Measurements from ENCODE around the gene NUMA1.

Gene NUMA1

DNA sequence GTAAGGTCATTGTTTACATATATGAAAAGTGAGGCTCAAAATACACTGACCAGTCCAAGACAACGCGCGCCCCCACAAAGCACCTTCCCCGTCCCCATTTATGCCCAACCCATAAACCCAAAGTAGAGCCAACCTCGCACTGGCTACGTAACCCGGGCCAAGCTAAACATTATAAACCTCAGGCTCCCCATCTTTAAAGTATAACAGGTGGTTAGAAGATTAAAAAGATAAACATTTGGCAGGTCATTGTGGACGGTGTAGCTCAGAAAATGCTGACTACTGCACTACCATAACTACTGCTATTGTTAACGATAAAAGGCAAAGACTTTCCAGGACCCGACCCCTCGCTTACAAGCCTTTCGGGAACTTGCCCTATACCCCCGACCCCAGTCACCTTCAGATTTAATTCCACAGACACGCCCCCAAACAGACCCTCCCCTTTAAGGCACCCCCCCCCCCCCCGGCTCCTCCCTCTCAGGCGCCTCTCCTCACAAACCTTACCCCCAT, 470 bp downstream of the NUMA1 start:
- Histone ChIP-seq H3K27me3 (ENCODE audit: insufficient read depth, low read length, poor library complexity, severe bottlenecking) (no peaks in the 10 kb centered on the region), H3K79me2 (ENCODE audit: insufficient read depth, low read length) (peaks cover 54% of the 10 kb centered on the region), H3K4me2 (ENCODE audit: low read depth, low read length, poor library complexity, severe bottlenecking) (peak overlapping the region; percentile 94), H3K36me3 (ENCODE audit: insufficient read depth, low read length) (no peaks in the 10 kb centered on the region), H3K9ac (ENCODE audit: low read depth, low read length, poor library complexity, severe bottlenecking) (peak overlapping the region; percentile 84), H3K9me2 (replicated peaks; ENCODE audit: low read depth, low read length) (no peaks in the 10 kb centered on the region), H2AFZ (ENCODE audit: low read length) (peak overlapping the region; percentile 80), H3F3A (ENCODE audit: low read depth) (no peaks in the 10 kb centered on the region), H3K9me3 (ENCODE audit: insufficient read depth, low read depth, low read length) (no peaks in the 10 kb centered on the region), H4K20me1 (ENCODE audit: insufficient read depth, low read length, poor library complexity, severe bottlenecking) (peaks cover 35% of the 10 kb centered on the region), H3K4me1 (ENCODE audit: insufficient read depth, low read length, poor library complexity, severe bottlenecking) (peaks cover 44% of the 10 kb centered on the region), H3K4me3 (ENCODE audit: low read length, poor library complexity, severe bottlenecking) (peak overlapping the region; percentile 98)
- TF ChIP-seq, protein P1, sequence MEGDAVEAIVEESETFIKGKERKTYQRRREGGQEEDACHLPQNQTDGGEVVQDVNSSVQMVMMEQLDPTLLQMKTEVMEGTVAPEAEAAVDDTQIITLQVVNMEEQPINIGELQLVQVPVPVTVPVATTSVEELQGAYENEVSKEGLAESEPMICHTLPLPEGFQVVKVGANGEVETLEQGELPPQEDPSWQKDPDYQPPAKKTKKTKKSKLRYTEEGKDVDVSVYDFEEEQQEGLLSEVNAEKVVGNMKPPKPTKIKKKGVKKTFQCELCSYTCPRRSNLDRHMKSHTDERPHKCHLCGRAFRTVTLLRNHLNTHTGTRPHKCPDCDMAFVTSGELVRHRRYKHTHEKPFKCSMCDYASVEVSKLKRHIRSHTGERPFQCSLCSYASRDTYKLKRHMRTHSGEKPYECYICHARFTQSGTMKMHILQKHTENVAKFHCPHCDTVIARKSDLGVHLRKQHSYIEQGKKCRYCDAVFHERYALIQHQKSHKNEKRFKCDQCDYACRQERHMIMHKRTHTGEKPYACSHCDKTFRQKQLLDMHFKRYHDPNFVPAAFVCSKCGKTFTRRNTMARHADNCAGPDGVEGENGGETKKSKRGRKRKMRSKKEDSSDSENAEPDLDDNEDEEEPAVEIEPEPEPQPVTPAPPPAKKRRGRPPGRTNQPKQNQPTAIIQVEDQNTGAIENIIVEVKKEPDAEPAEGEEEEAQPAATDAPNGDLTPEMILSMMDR (conservative IDR thresholded peaks at IDR 0.05; ENCODE audit: low read length) = no peak
- TF ChIP-seq EZH2phosphoT487 (IDR thresholded peaks at IDR 0.05; ENCODE audit: borderline replicate concordance) = no peak

DNA sequence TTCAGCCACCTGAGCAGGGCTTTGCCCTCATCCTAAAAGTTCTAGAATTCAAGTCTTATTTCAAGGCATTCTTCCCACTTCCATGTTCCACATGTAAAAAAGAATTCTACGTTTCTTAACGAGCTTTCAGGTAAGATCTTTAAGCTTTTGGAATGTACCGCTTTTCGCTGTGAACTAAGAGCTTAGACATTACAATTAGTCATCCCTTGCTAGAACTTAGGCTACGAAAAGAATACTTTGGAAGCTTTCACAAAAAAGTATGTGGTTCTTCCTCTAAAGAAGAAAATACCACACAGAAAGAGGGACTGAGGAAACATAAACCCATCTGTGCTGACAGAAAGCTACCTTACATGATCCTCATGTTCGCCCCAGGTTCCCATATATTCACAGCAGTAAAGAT, 1.9 kb downstream of the NUMA1 start:
- Histone ChIP-seq H3K9ac (ENCODE audit: low read depth, low read length, poor library complexity, severe bottlenecking) (peak overlapping the region; percentile 84), H3K27me3 (ENCODE audit: insufficient read depth, low read length, poor library complexity, severe bottlenecking) (no peaks in the 10 kb centered on the region), H4K20me1 (ENCODE audit: insufficient read depth, low read length, poor library complexity, severe bottlenecking) (peaks cover 37% of the 10 kb centered on the region), H3K79me2 (ENCODE audit: insufficient read depth, low read length) (peaks cover 67% of the 10 kb centered on the region), H3K4me3 (ENCODE audit: low read length, poor library complexity, severe bottlenecking) (peak overlapping the region; percentile 98), H3K9me2 (replicated peaks; ENCODE audit: low read depth, low read length) (no peaks in the 10 kb centered on the region), H3K36me3 (ENCODE audit: insufficient read depth, low read length) (no peaks in the 10 kb centered on the region), H3K4me2 (ENCODE audit: low read depth, low read length, poor library complexity, severe bottlenecking) (peak overlapping the region; percentile 94), H2AFZ (ENCODE audit: low read length) (no peak overlapping the region), H3K4me1 (ENCODE audit: insufficient read depth, low read length, poor library complexity, severe bottlenecking) (peaks cover 47% of the 10 kb centered on the region), H3K9me3 (ENCODE audit: insufficient read depth, low read depth, low read length) (no peaks in the 10 kb centered on the region), H3F3A (ENCODE audit: low read depth) (no peaks in the 10 kb centered on the region)
- TF ChIP-seq, protein P1 (conservative IDR thresholded peaks at IDR 0.05; ENCODE audit: low read length) = no peak
- TF ChIP-seq EZH2phosphoT487 (IDR thresholded peaks at IDR 0.05; ENCODE audit: borderline replicate concordance) = no peak

DNA sequence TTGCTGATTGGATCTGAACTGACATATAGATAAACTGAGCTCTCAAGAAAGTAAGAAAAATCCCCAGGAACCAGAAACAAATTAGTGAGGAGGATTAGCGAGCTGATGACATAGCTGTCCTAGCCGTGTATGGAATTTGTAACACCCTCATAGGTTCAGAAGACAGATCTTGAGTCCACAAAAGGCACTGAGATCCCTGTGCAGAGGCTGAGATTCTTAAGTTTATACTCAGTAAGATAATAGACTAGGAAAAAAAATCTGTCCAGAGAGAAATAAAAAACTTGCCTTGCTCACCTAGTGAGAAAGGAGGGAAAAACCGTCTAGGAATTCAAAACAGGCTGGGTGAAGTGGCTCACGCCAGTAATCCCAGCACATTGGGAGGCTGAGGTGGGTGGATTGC, 4.6 kb downstream of the NUMA1 start:
- H3F3A ChIP-seq (ENCODE audit: low read depth) = no peaks in the 10 kb centered on the region
- peak overlapping the region; percentile 61 for H3K9ac ChIP-seq (ENCODE audit: low read depth, low read length, poor library complexity, severe bottlenecking)
- H3K4me1 ChIP-seq (ENCODE audit: insufficient read depth, low read length, poor library complexity, severe bottlenecking) = peaks cover 50% of the 10 kb centered on the region
- H4K20me1 ChIP-seq (ENCODE audit: insufficient read depth, low read length, poor library complexity, severe bottlenecking) = peaks cover 51% of the 10 kb centered on the region
- H2AFZ ChIP-seq (ENCODE audit: low read length) = no peak overlapping the region
- H3K36me3 ChIP-seq (ENCODE audit: insufficient read depth, low read length) = no peaks in the 10 kb centered on the region
- no peaks in the 10 kb centered on the region for H3K27me3 ChIP-seq (ENCODE audit: insufficient read depth, low read length, poor library complexity, severe bottlenecking)
- TF ChIP-seq, protein P1 (conservative IDR thresholded peaks at IDR 0.05; ENCODE audit: low read length) = no peak
- TF ChIP-seq EZH2phosphoT487 (IDR thresholded peaks at IDR 0.05; ENCODE audit: borderline replicate concordance) = no peak
- H3K4me3 ChIP-seq (ENCODE audit: low read length, poor library complexity, severe bottlenecking) = peak overlapping the region; percentile 43
- peaks cover 94% of the 10 kb centered on the region for H3K79me2 ChIP-seq (ENCODE audit: insufficient read depth, low read length)
- H3K9me2 ChIP-seq (replicated peaks; ENCODE audit: low read depth, low read length) = no peaks in the 10 kb centered on the region
- no peaks in the 10 kb centered on the region for H3K9me3 ChIP-seq (ENCODE audit: insufficient read depth, low read depth, low read length)
- H3K4me2 ChIP-seq (ENCODE audit: low read depth, low read length, poor library complexity, severe bottlenecking) = peak overlapping the region; percentile 69

Data from Loucy (cell line).